Stimulated activated CD8-positive, alpha-beta memory T cell treated with anti-CD3 and anti-CD28 coated beads, Interleukin-12 subunit alpha, Interleukin-12 subunit beta, amount 100 ng/mL, for 24 hours (primary cell): Measurements from ENCODE around the gene ART1.
"Not testable (repeated sequence)": the region's sequence is repeated elsewhere in the genome, so short reads cannot be mapped to it uniquely, and the experiment has no call there.

ENCODE experiments used
- DNase-seq: peaks from one replicate; pipeline ENCODE4 v3.0.0-alpha.2; 2020; ENCODE audit errors: extremely low read depth

Gene ART1

DNA sequence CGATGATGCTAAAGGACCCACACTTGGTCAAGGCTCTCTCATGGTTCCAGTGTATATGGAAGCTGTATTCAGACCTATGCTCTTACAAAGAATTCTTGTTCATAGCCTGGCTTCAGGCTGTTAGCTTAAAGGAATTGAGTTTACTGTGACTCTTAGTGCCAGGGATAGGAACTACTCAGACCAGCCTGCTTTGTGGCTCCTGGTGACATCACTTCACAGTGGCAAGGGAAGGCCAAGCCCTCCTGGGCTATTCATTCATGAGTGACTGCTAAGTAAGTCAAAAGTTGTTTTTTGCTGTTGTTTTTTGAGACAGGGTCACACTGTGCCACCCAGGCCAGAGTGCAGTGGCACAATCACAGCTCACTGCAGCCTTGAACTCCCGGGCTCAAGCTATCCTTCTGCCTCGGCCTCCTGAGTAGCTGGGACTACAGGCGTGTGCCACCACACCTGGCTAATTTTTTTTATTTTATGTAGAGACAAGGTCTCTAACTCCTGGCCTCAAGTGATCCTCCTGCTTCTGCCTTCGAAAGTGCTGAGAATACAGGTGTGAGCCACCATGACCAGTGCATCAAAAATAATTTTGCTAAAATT is 12.8 kb upstream of the ART1 start:
- DNase-seq = no peak

GRCh38 chr11:3635641-3636375 is 9.1 kb upstream of the ART1 start:
- no peak for DNase-seq

DNA sequence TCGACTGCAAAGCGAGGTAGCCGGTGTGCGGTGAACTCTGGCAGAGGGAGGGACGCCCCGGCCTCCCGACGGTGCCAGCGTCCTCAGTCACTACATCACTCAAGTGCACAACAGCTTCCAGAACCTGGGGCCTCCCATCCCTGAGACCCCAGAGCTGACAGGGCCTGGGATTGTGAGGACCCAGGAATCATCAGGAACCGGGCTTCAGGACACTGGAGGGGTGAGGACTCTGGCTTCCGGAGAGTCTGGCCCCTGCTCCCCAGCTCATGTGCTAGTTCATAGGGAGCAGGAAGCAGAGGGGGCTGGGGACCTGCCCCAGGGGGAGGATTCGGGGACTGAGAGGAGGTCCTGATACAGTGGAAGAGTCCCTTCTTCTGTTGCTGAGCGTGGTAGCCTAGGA is 7.7 kb upstream of the ART1 start:
- no peak for DNase-seq

DNA sequence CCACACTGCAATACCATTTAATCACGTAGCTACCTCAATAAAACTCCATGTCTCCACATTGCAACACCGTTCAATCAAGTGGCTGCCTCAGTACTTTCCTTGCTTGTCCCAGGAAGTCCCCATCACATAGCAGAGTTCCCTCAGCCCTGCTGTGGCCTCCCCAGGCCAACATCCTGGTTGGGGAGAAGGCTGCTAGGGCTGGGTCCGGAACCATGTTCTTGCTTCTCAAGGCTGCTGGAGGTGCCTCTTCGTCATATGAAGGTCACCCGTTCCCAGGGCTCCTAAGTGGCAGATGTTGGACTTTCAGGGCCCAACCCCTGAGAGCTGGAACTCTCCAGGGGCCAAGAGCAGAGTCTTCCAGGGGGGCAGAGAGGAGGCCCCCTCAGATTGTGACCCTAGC is 6.4 kb upstream of the ART1 start:
- DNase-seq = no peak

DNA sequence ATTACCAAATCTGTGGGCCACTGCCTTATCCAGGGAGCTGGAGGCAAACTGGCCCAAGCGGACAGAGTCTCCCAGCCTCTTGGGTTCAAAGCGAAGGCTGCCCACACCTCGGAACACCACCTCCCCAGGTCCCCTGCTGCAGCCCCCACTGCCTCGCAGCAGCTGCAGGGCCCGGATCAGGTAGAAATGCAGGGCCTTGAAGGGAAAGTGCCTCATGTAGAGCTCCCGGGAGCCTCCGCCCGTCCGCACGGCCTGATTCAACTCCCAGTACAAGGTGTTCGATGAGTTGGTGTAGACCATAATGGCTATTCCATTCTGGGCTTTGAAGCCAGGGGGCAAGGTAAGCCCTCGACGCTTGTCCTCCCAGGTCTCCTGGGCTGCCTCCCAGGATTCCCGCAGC is 5.1 kb upstream of the ART1 start:
- DNase-seq = no peak

DNA sequence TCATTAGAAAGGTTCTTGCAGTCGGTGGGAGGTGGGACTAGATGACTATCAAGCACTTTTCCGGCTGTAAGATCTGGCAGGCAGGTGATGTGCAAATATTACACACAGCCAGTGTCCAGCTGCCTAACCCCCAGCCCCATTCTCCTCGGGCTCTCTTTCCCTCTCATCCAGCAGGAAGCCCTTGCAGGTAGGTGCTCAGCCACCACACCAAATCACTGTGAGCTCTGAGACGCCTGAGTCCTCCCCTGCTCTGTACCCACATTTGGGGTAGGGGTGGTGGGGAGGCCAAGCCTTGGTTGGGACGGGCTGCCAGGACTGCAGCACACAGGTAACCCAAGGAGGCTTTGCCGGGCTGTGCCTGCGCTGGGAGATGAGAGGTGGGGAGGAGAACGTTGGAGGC is 3.7 kb upstream of the ART1 start:
- DNase-seq = no peak

DNA sequence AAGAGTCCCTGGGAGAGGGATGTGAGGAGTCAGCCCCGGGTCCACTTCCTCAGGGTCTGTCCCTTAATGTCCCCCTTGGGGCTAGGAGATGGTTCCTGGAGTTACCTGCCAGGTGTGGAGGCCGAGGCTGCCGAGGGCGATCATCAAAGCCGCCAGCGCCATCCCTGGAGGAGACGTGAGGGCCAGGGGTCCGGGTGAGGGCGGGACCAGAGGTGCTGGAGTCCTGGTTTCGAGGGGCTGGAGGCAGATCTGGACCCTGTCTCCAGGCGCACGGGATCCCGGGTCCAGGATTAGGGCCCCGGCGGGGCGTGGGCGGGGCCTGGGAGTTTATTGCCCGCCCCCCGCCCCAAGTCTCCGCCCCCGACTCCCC is 3.2 kb upstream of the ART1 start, which contains the start of gene ART5:
Gene ART5 (minus strand): TSS at position 292 of the 370 bp plus-strand sequence. CDS start 130 bp downstream, at position 162.
- DNase-seq = no peak

DNA sequence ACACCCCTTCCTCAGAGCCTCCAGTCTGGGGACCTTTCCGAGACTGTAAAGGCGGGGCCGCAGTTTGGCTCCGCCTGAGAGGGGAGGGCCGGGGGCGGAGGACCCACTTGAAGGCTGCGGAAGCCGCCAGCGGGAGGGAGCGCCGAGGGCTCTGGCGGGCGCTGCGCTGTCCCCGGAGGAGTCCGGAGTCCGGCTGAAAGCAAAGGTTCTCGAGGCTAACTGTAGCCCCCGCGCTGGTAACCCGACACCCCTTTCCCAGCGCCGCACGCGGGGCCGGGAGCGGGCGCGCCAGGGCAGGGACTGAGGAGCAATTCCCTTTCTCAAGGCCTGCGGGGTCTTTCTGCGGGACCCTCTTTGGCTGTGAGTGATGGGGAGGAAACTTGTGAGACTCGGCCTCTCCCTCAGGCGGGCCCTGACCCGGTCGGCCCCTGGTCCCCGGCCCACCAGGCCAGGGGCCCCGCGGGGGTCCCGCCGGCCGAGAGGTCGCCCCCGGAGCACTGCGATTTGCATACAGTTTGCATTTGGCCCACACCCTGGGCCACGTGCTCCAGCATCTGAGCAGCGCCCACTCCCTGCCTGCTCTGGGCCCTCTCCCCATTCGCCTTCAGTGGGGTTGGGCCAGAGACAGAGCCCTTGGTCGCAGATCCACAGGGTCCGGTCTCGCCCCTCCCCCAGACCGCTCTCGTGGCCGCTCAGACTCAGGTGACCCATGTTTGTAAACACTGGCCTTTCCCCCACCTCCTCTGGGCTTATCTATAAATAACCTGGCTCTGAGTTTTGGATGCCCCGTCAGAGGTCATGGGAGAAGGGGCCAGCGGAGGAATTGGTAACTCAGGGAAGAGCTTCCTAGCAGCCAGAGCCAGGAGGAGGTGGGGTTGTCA is 2.6 kb upstream of the ART1 start:
- no peak for DNase-seq

GRCh38 chr11:3643102-3643546 is 1.8 kb upstream of the ART1 start:
- not testable (repeated sequence) for DNase-seq

- DNase-seq = no peak
Observed at GRCh38 chr11:3645552-3645951, 624 bp downstream of the ART1 start.

DNA sequence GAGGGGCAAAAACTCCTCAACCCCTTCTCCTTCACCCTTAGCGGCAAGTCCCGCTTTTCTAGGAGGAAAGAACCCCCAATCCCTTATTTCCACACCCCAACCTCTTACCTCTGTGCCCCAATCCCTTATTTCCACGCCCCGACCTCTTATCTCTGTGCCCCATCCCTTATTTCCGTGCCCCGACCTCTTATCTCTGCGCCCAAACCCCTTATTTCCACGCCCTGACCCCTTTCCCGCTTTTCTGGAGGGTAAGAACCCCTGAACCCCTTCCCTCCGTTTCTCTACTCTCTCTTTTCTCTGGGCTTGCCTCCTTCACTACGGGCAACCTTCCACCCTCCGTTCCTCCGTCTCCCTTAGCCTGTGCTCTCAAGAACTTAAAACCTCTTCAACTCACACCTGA is 3.9 kb downstream of the ART1 start:
- not testable (repeated sequence) for DNase-seq

GRCh38 chr11:3649374-3649773 is 4.4 kb downstream of the ART1 start:
- not testable (repeated sequence) for DNase-seq

DNA sequence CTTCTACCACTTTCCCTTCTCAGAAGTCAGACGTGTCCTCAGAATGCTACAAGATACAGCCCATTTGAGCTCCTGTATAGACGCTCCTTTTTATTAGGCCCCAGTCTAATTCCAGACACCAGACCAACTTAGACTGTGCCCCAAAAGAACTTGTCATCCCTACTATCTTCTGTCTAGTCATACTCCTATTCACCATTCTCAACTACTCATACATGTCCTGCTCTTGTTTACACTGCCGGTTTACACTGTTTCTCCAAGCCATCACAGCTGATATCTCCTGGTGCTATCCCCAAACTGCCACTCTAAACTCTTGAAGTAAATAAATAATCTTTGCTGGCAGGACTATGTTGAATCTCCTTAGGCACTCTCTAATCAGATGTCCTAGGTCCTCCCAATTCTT is 7.6 kb downstream of the ART1 start:
- DNase-seq = not testable (repeated sequence)

DNA sequence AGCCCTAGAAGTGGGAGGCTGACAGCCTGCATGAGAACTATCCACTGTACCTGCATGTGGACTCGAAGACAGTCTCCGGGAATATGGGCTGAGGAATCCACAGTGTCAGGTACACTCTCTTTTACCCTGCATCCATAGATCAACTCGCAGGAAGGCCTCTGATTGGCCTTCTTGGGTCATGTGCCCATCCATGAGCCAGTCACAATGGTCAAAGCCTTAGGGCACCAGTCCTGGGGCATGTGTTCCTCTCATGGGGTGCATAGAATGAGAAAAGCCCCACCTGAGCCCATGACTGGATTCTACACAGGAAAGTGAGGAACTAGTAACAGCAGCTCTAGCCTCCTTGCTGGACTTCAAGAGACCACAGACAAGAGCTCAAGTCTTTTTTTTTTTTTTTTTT is 10.6 kb downstream of the ART1 start:
- DNase-seq = no peak

- DNase-seq = not testable (repeated sequence)
Observed at GRCh38 chr11:3657331-3657730, 12.4 kb downstream of the ART1 start.

GRCh38 chr11:3658252-3658651 is 13.3 kb downstream of the ART1 start:
- no peak for DNase-seq

GRCh38 chr11:3659595-3660515 is 14.9 kb downstream of the ART1 start:
- no peak for DNase-seq

- no peak for DNase-seq
Observed at GRCh38 chr11:3660960-3661359, 16.0 kb downstream of the ART1 start.

- DNase-seq = no peak
Observed at GRCh38 chr11:3662856-3663255, 17.9 kb downstream of the ART1 start.

GRCh38 chr11:3664032-3664630 is 19.2 kb downstream of the ART1 start:
- DNase-seq = no peak
